ENCODE results near the gene CRB3. TPM values are rescaled to one million over a fixed set of nuclear protein-coding genes. Genes with fewer than 3 reads are reported as not detected.

CRB3 gene
- polyA plus RNA-seq, 3 donors, result not detected

GRCh38 chr19:6459262-6460098 lies 4.6 kb upstream of the CRB3 start, which contains the start of gene SLC25A23:
Gene SLC25A23, minus strand, starts transcription at chr19:6459792. Its CDS starts 164 bp downstream, at chr19:6459628.
- no peak for TF ChIP-seq CTCF (IDR thresholded peaks at IDR 0.05)
- 5% methylated on average over 61 of the region's 70 CpGs for WGBS (ENCODE audit: insufficient coverage)
- intact Hi-C loops (cut with micrococcal nuclease), result no loop called here
- Histone ChIP-seq H3K27ac (ENCODE audit: low read depth in 1 of 2, low read length in 2 of 2) (peak within 1 kb of the TSS in 1 of 2 donors; percentile 43), H3K9ac (ENCODE audit: insufficient read depth, low read length, poor library complexity, severe bottlenecking) (peak within 1 kb of the TSS; percentile 61), H3K4me1 (ENCODE audit: control insufficient read depth in 1 of 2, insufficient read depth in 2 of 2, low read length in 2 of 2) (peaks cover 15 to 28% of the 10 kb centered on the region in 2 donors), H4K20me1 (ENCODE audit: insufficient read depth, low read length) (no peaks in the 10 kb centered on the region), H3K36me3 (replicated peaks in 1 of 2; ENCODE audit: control insufficient read depth in 1 of 2, insufficient read depth in 2 of 2, low read length in 2 of 2) (no peaks in the 10 kb centered on the region), H3K4me2 (replicated peaks; ENCODE audit: extremely low read depth, low read length, poor library complexity, severe bottlenecking) (peak within 1 kb of the TSS; percentile 94), H2AFZ (ENCODE audit: insufficient read depth, low read depth, low read length, poor library complexity, severe bottlenecking) (peak within 1 kb of the TSS; percentile 88), H3K27me3 (ENCODE audit: control insufficient read depth in 2 of 2, insufficient read depth in 2 of 2, low read length in 2 of 2) (peaks cover 0 to 26% of the 10 kb centered on the region in 2 donors), H3K79me2 (ENCODE audit: insufficient read depth, low read length) (no peaks in the 10 kb centered on the region), H3K9me3 (replicated peaks in 1 of 2; ENCODE audit: control insufficient read depth in 1 of 2, insufficient read depth in 1 of 2, low read length in 2 of 2) (peaks cover 6 to 15% of the 10 kb centered on the region in 2 donors), H3K4me3 (replicated peaks in 1 of 3; ENCODE audit: low read depth in 2 of 3, low read length in 3 of 3) (peak within 1 kb of the TSS; percentile 39 to 87 (median 79))
- peak within 1 kb of the TSS; percentile 92 to 98 for H3K4me3 Mint-ChIP-seq
- H3K4me1 Mint-ChIP-seq, result peaks cover 14% of the 10 kb centered on the region
- H3K27ac Mint-ChIP-seq, result peak within 1 kb of the TSS in 5 of 7 donors; percentile 24 to 79 (median 59)
- H3K36me3 Mint-ChIP-seq, result peaks cover 0 to 6% of the 10 kb centered on the region in 2 donors
- no peak for DNase-seq
- H3K9me3 Mint-ChIP-seq, result peaks cover 3 to 27% (median 16%) of the 10 kb centered on the region in 7 donors
- peaks cover 26 to 44% (median 38%) of the 10 kb centered on the region in 3 donors for H3K27me3 Mint-ChIP-seq (ENCODE audit: low read depth in 3 of 3)

GRCh38 chr19:6460099-6460884 lies 3.8 kb upstream of the CRB3 start:
- Histone ChIP-seq H3K9me3 (replicated peaks in 1 of 2; ENCODE audit: control insufficient read depth in 1 of 2, insufficient read depth in 1 of 2, low read length in 2 of 2) (peaks cover 3 to 11% of the 10 kb centered on the region in 2 donors), H3K4me3 (replicated peaks in 1 of 3; ENCODE audit: low read depth in 2 of 3, low read length in 3 of 3) (peak overlapping the region; percentile 39 to 87 (median 79)), H3K9ac (ENCODE audit: insufficient read depth, low read length, poor library complexity, severe bottlenecking) (peak overlapping the region; percentile 61), H3K27me3 (ENCODE audit: control insufficient read depth in 2 of 2, insufficient read depth in 2 of 2, low read length in 2 of 2) (peaks cover 0 to 34% of the 10 kb centered on the region in 2 donors), H3K36me3 (replicated peaks in 1 of 2; ENCODE audit: control insufficient read depth in 1 of 2, insufficient read depth in 2 of 2, low read length in 2 of 2) (no peaks in the 10 kb centered on the region), H3K27ac (ENCODE audit: low read depth in 1 of 2, low read length in 2 of 2) (peak overlapping the region in 1 of 2 donors; percentile 43), H3K79me2 (ENCODE audit: insufficient read depth, low read length) (no peaks in the 10 kb centered on the region), H2AFZ (ENCODE audit: insufficient read depth, low read depth, low read length, poor library complexity, severe bottlenecking) (peak overlapping the region; percentile 88), H3K4me2 (replicated peaks; ENCODE audit: extremely low read depth, low read length, poor library complexity, severe bottlenecking) (peak overlapping the region; percentile 94), H4K20me1 (ENCODE audit: insufficient read depth, low read length) (no peaks in the 10 kb centered on the region), H3K4me1 (ENCODE audit: control insufficient read depth in 1 of 2, insufficient read depth in 2 of 2, low read length in 2 of 2) (peaks cover 15 to 28% of the 10 kb centered on the region in 2 donors)
- Mint-ChIP-seq H3K4me3 (peak overlapping the region; percentile 92 to 98), H3K4me1 (peaks cover 14% of the 10 kb centered on the region), H3K27ac (peak overlapping the region in 4 of 7 donors; percentile 24 to 79 (median 62)), H3K9me3 (peaks cover 2 to 21% (median 8%) of the 10 kb centered on the region in 7 donors), H3K27me3 (ENCODE audit: low read depth in 3 of 3) (peaks cover 33 to 52% (median 43%) of the 10 kb centered on the region in 3 donors), H3K36me3 (peaks cover 0 to 6% of the 10 kb centered on the region in 2 donors)
- TF ChIP-seq CTCF (IDR thresholded peaks at IDR 0.05), result no peak
- under 1% methylated on average over 49 of the region's 57 CpGs for WGBS (ENCODE audit: insufficient coverage)
- intact Hi-C loops (cut with micrococcal nuclease), result no loop called here
- DNase-seq, result peak; percentile 79 to 88 (median 83)

All from CD14-positive monocyte (primary cell).